HepG2 (cell line): Measurements from ENCODE around the gene COL26A1. TPM values are rescaled to one million over a fixed set of nuclear protein-coding genes. Genes with fewer than 3 reads are reported as not detected.

Experiments used
- ATF4 ChIP-seq, 2 experiments: fragments of 450-650 bp in 1 of 2; sonication (generic) in 1 of 2; formaldehyde crosslinking; IDR thresholded peaks; 2 replicates each; pipeline versions ENCODE4 v1.5.0 to v1.8.0; 2020 to 2022; ENCODE audit warnings: mild to moderate bottlenecking in 1 of 2, missing genetic modification reagents in 1 of 2
- BCL3 ChIP-seq: sonication (generic); formaldehyde crosslinking; IDR thresholded peaks from 2 replicates; pipeline ENCODE4 v1.5.1; 2020; ENCODE audit warnings: mild to moderate bottlenecking, missing genetic modification reagents, moderate library complexity
- CREM ChIP-seq, 2 experiments: sonication (generic) in 1 of 2; formaldehyde crosslinking in 1 of 2; IDR thresholded peaks; 2 replicates each; pipeline versions ENCODE4 v1.4.0 to v1.6.1; 2016 to 2020; ENCODE audit warnings: antibody characterized with exemption in 1 of 2, mild to moderate bottlenecking in 1 of 2, missing genetic modification reagents in 1 of 2
- DRAP1 ChIP-seq: IDR thresholded peaks from 2 replicates; pipeline ENCODE4 v1.6.1; 2016; ENCODE audit warnings: missing genetic modification reagents, missing compliant biosample characterization
- ELK4 ChIP-seq: sonication (generic); formaldehyde crosslinking; IDR thresholded peaks from 2 replicates; pipeline ENCODE4 v1.9.0; 2021; ENCODE audit warnings: missing genetic modification reagents, borderline replicate concordance
- ERF ChIP-seq: IDR thresholded peaks from 2 replicates; pipeline ENCODE4 v1.6.1; 2018; ENCODE audit warnings: missing biosample characterization, missing genetic modification reagents
- HNF4G ChIP-seq, 2 experiments: sonication (generic) in 1 of 2; formaldehyde crosslinking in 1 of 2; IDR thresholded peaks; 2 replicates each; pipeline versions ENCODE4 v1.4.0 to v1.6.1; 2011 to 2020; ENCODE audit warnings: borderline replicate concordance in 2 of 2, low read depth in 2 of 2, mild to moderate bottlenecking in 2 of 2, low read length in 1 of 2, missing genetic modification reagents in 1 of 2, moderate library complexity in 1 of 2
- IKZF5 ChIP-seq: IDR thresholded peaks from 2 replicates; pipeline ENCODE4 v1.6.1; 2018; ENCODE audit warnings: missing genetic modification reagents, mild to moderate bottlenecking, missing compliant biosample characterization
- MAFF ChIP-seq: IDR thresholded peaks from 2 replicates; pipeline ENCODE4 v1.6.1; 2011; ENCODE audit warnings: low read depth, low read length, improper control_type of control experiment
- MAX ChIP-seq: IDR thresholded peaks from 2 replicates; pipeline ENCODE4 v1.6.1; 2012; ENCODE audit warnings: inconsistent platforms
- MYC ChIP-seq: sonication (generic); formaldehyde crosslinking; IDR thresholded peaks from 2 replicates; pipeline ENCODE4 v1.9.0; 2021; ENCODE audit warnings: missing genetic modification reagents, borderline replicate concordance
- NFIC ChIP-seq: IDR thresholded peaks from 2 replicates; pipeline ENCODE4 v1.6.1; 2012; ENCODE audit warnings: mild to moderate bottlenecking, low read length, inconsistent platforms
- PAWR ChIP-seq: sonication (generic); formaldehyde crosslinking; IDR thresholded peaks from 2 replicates; pipeline ENCODE4 v1.4.0; 2020; ENCODE audit warnings: missing genetic modification reagents, mild to moderate bottlenecking, borderline replicate concordance
- PHF21A ChIP-seq: sonication (generic); formaldehyde crosslinking; IDR thresholded peaks from 2 replicates; pipeline ENCODE4 v1.5.0; 2020; ENCODE audit warnings: mild to moderate bottlenecking, missing genetic modification reagents
- SATB2 ChIP-seq: sonication (generic); formaldehyde crosslinking; IDR thresholded peaks from 2 replicates; pipeline ENCODE4 v1.5.0; 2020; ENCODE audit warnings: missing genetic modification reagents
- SMC3 ChIP-seq: IDR thresholded peaks from 2 replicates; pipeline ENCODE4 v1.6.1; 2011; ENCODE audit warnings: low read length, improper control_type of control experiment
- TFDP2 ChIP-seq: sonication (generic); formaldehyde crosslinking; IDR thresholded peaks from 2 replicates; pipeline ENCODE4 v1.4.0; 2020; ENCODE audit warnings: missing genetic modification reagents
- ZC3H13 ChIP-seq: sonication (generic); formaldehyde crosslinking; IDR thresholded peaks from 2 replicates; pipeline ENCODE4 v1.8.1; 2023; ENCODE audit warnings: mild to moderate bottlenecking, missing genetic modification reagents, moderate library complexity
- ZNF160 ChIP-seq: sonication (generic); formaldehyde crosslinking; IDR thresholded peaks from 2 replicates; pipeline ENCODE4 v1.8.0; 2022; ENCODE audit warnings: mild to moderate bottlenecking, inconsistent platforms, missing genetic modification reagents
- ZNF572 ChIP-seq: sonication (generic); formaldehyde crosslinking; IDR thresholded peaks from 2 replicates; pipeline ENCODE4 v1.5.1; 2020; ENCODE audit warnings: mild to moderate bottlenecking, missing genetic modification reagents
- ZNF577 ChIP-seq: sonication (generic); formaldehyde crosslinking; IDR thresholded peaks from 2 replicates; pipeline ENCODE4 v1.4.0; 2020; ENCODE audit warnings: mild to moderate bottlenecking, low read depth, missing genetic modification reagents, borderline replicate concordance
- ZNF615 ChIP-seq: sonication (generic); formaldehyde crosslinking; IDR thresholded peaks from 2 replicates; pipeline ENCODE4 v1.5.0; 2020; ENCODE audit warnings: mild to moderate bottlenecking, missing genetic modification reagents, borderline replicate concordance
- polyA plus RNA-seq, 8 experiments: library from polyadenylated mRNA; depleted of rRNA in 3 of 8; stranded (reverse) in 7 of 8; unstranded in 1 of 8; fragments of >200 nt; fragmentation: Illumina TruSeq in 4 of 8; extraction: Trizol in 4 of 8; gene quantifications; 2 replicates each; pipeline versions ENCODE4 v1.2.1 to v1.2.3, GENCODE V29; 2011 to 2016; ENCODE audit warnings: low read depth in 4 of 8, missing spikeins in 1 of 8, mixed read lengths in 1 of 8; ENCODE audit not compliant: insufficient read depth in 1 of 8
- total RNA-seq, 5 experiments: library from RNA; depleted of rRNA; stranded (reverse); fragments of >200 nt; fragmentation: Illumina TruSeq; extraction: Trizol; gene quantifications; 2 replicates each; pipeline ENCODE4 v1.2.3, GENCODE V29; 2016; ENCODE audit warnings: low read depth in 1 of 5

Gene COL26A1
- total and polyA plus RNA-seq, 2 of the 13 experiments (the other 11 are each of a cell fraction or from before 2014, with no cell fraction given), result 7.8 to 9.2 TPM

- TF ChIP-seq DRAP1 (CRISPR knock-in tag) (peak; percentile 18; the same call in 1 of the 2 replicates), ERF (CRISPR knock-in tag) (0 out of 2 replicates have a peak, but pooled peaks have one; percentile 41), HNF4G (IDR thresholded peaks at IDR 0.05; ENCODE audit: borderline replicate concordance, low read depth, low read length) (peak; percentile 86), HNF4G (CRISPR knock-in tag; IDR thresholded peaks at IDR 0.05; ENCODE audit: borderline replicate concordance, low read depth) (peak; percentile 49; the same call in 1 of the 2 replicates), CREM (IDR thresholded peaks at IDR 0.05) (peak; percentile 67; the same call in 1 of the 2 replicates), CREM (CRISPR knock-in tag; IDR thresholded peaks at IDR 0.05) (no peak), BCL3 (CRISPR knock-in tag) (peak; percentile 59; the same call in 1 of the 2 replicates), ZNF572 (CRISPR knock-in tag) (0 out of 2 replicates have a peak, but pooled peaks have one; percentile 57), SMC3 (no peak), IKZF5 (CRISPR knock-in tag) (0 out of 2 replicates have a peak, but pooled peaks have one; percentile 46), MAX (peak; percentile 41; the same call in 1 of the 2 replicates), ELK4 (CRISPR knock-in tag) (no peak), ATF4 (CRISPR knock-in tag; IDR thresholded peaks at IDR 0.05) (no peak), PHF21A (peak; percentile 98), MAFF (no peak), SATB2 (CRISPR knock-in tag) (no peak), ZNF577 (CRISPR knock-in tag) (no peak), ZC3H13 (no peak), ZNF615 (CRISPR knock-in tag) (0 out of 2 replicates have a peak, but pooled peaks have one; percentile 53), NFIC (no peak), ZNF160 (CRISPR knock-in tag) (peak; percentile 40; the same call in 1 of the 2 replicates), MYC (peak; percentile 63; the same call in 1 of the 2 replicates), PAWR (CRISPR knock-in tag) (no peak), TFDP2 (CRISPR knock-in tag) (no peak)
Measured at GRCh38 chr7:101386558-101387231, 24.0 kb downstream of the COL26A1 start (continued).
